ENCODE measurements around the gene C2orf78.
"Not testable (repeated sequence)": the region's sequence is repeated elsewhere in the genome, so short reads cannot be mapped to it uniquely, and the experiment has no call there.

DNA sequence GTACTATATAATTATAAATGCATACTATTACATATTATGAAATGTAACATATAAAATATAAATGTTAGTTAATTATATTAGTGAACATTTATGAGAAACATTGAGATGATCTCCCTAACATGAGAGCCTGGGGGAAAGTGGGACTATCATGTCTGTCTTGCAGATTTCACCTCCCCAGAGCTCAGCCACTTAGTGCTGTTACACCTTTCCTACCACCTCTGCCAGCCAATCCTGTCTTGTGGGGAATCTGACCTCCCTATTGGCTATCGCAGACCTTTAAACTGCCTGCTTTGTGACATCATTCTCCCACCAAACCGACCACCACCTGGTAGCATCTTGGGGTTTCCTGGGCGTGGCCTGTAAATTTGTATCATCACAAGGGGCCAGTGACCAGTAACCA, at the start of gene C2orf78:
- TF ChIP-seq, protein P1, sequence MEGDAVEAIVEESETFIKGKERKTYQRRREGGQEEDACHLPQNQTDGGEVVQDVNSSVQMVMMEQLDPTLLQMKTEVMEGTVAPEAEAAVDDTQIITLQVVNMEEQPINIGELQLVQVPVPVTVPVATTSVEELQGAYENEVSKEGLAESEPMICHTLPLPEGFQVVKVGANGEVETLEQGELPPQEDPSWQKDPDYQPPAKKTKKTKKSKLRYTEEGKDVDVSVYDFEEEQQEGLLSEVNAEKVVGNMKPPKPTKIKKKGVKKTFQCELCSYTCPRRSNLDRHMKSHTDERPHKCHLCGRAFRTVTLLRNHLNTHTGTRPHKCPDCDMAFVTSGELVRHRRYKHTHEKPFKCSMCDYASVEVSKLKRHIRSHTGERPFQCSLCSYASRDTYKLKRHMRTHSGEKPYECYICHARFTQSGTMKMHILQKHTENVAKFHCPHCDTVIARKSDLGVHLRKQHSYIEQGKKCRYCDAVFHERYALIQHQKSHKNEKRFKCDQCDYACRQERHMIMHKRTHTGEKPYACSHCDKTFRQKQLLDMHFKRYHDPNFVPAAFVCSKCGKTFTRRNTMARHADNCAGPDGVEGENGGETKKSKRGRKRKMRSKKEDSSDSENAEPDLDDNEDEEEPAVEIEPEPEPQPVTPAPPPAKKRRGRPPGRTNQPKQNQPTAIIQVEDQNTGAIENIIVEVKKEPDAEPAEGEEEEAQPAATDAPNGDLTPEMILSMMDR (IDR thresholded peaks at IDR 0.05), result not testable (repeated sequence)
- TF ChIP-seq EP300, POLR2AphosphoS5 (IDR thresholded peaks at IDR 0.05): not testable (repeated sequence)
